ENCODE results near the gene GLIS1.

- TF ChIP-seq CTCF (conservative IDR thresholded peaks at IDR 0.05; ENCODE audit: low read depth, low read length) (no peak), EZH2 (IDR thresholded peaks at IDR 0.05; ENCODE audit: low read length, unreplicated experiment) (no peak), EZH2phosphoT487 (IDR thresholded peaks at IDR 0.05; ENCODE audit: borderline replicate concordance, low read length) (no peak)
Measured at GRCh38 chr1:53710584-53710983, 28.4 kb downstream of the GLIS1 start.
